GM18511 (cell line): Measurements from ENCODE around the gene AFF1.

Source experiments
- ATAC-seq: cut with Tn5 transposase; IDR thresholded peaks from one replicate; pipeline ENCODE4 v1.9.1; 2021; ENCODE audit warnings: mild to moderate bottlenecking, moderate library complexity; ENCODE audit not compliant: unreplicated experiment

The AFF1 gene

DNA sequence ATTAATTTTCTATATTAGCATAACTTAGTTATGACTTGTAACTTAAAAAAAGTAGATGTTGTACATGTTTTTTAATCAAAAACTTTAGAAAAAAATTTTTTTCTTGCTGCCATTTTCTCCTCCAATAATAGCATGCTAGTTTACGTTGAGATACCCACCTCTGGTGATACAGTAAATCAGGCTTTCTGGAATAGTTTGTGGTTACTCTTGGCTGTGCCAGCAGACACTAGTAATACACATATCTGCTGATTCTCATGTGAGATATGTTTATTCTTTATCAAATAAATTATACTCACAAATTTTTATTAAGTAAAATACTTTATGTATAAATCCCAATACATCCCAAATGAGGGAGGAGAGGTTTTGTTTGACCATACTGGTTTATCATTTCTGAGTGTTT is 168.3 kb downstream of the AFF1 start:
- ATAC-seq: no peak

DNA sequence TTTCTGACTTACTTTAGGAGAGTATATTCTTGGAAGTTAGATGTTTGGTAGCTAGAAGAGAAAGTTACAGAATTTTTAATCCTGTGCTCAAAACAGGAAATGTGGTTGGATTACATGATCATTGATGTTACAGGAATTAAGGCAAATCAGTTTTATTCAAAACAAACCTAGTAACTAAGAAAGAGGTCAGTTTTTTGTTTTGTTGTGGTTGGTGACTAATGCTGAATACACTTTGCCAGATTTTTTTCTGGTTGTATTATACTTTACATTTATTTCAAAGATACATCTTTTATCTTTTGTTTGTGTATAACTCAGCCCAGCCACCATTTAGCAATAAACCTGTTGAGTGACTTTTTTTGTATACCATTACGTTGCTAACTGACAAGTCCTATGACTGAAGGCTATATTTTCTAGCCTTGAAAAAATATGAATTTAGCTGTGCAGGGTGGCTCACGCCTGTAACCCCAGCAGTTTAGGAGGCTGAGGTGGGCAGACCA is 168.9 kb downstream of the AFF1 start:
- ATAC-seq: no peak

DNA sequence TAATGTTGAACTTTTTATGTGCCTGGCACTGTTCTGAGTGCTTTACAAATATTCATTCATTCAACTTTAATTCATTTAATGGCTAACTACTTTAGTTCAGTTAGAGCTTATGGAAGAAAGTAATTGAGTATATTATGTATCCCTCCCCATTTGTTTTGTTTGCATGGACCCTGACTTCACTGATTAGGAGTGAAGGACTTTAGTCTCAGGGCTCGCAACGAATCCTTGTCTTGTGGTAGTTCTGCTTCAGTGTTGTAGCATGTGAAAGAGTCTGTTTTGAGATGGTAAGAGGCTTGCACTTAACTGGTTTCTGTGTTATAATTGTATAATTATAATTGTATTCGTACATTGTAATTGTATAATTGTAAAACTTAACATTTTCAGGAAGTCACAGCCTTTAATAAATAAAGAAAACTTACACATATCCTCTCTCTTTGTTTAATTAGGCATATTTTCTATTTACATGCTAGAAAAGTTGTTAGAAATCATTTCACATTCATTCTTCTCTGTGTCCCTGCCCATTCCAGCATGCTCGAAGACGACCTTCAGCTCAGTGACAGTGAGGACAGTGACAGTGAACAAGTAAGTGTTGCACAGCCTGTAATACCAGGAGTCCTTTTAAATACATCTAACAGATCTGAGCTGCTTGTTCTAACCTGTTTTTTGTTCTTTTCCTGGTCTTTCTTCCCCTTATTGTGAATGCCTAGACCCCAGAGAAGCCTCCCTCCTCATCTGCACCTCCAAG is 170.5 kb downstream of the AFF1 start:
- no peak for ATAC-seq

DNA sequence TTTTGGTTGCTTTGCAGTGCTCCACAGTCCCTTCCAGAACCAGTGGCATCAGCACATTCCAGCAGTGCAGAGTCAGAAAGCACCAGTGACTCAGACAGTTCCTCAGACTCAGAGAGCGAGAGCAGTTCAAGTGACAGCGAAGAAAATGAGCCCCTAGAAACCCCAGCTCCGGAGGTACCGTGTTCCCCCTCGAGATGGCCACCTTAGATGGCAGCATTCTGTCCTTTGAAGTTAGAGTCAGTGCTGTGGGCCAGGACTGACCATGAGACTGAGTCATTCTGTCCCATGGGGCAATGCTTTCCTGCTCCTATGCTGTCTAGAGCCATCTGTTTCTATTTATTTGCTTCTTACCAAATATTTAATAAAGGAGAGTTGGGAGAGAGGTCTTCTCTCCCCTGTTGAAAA is 173.3 kb downstream of the AFF1 start:
- no peak for ATAC-seq

DNA sequence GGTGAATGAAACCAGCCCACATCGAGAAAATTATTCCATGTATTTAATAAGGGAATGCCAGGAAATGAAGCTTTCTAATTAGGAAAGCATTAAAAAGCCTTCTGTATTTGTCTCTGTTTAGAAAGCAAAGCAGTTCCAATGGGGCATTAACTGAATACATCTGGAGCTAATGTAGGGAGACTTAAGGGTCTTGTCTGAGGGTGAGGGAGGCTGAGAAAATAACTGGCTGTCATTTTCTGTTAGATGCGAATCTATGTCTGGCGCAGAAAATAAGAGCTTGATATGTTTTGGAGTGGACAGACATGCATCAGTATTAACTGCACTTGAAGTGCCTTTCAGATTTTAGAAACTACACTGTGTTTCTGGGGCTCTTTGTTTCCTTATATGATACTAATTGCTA is 174.3 kb downstream of the AFF1 start:
- no peak for ATAC-seq

DNA sequence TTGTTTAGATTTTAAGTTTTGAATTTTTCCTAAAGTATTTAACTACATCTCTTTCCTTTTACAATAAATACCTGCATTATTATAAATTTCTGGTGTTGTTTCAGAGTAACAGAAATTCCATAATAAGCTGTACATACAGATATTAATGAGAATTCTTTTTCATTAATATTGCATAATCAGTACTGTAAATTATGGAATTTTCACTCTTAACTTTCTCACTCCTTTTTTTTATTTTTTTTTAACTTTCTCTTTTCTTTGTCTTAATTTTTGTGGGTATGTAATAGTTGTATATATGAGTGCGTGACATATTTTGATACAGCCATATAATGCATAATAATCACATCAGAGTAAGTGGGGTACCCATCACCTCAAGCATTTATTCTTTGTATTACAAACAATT is 175.1 kb downstream of the AFF1 start:
- no peak for ATAC-seq

DNA sequence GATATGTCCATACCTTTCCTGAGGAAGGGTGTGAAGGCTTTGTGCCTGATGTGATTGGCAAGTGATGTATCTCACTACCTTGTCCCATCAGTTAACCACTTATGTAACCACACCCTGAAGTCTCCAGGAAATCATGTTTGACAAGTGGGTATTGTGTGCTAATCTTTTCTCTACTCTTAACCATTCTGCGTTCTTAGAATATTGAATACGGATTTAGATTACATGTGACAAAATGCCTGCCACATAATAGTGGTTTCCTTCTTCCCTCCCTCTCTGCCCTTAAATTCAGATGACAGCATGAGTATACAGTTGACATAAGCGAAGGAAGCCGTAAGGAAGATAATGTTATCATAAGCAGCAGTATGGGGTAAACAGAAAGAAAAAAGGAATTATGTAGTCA is 177.3 kb downstream of the AFF1 start:
- no peak for ATAC-seq

DNA sequence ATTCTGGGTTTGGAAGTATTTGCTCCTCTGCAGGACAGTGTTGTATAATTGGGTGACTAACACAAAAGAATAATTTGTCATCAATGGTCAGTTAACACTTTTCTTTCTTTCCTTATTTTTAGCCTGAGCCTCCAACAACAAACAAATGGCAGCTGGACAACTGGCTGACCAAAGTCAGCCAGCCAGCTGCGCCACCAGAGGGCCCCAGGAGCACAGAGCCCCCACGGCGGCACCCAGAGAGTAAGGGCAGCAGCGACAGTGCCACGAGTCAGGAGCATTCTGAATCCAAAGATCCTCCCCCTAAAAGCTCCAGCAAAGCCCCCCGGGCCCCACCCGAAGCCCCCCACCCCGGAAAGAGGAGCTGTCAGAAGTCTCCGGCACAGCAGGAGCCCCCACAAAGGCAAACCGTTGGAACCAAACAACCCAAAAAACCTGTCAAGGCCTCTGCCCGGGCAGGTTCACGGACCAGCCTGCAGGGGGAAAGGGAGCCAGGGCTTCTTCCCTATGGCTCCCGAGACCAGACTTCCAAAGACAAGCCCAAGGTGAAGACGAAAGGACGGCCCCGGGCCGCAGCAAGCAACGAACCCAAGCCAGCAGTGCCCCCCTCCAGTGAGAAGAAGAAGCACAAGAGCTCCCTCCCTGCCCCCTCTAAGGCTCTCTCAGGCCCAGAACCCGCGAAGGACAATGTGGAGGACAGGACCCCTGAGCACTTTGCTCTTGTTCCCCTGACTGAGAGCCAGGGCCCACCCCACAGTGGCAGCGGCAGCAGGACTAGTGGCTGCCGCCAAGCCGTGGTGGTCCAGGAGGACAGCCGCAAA is 179.6 kb downstream of the AFF1 start:
- no peak for ATAC-seq

DNA sequence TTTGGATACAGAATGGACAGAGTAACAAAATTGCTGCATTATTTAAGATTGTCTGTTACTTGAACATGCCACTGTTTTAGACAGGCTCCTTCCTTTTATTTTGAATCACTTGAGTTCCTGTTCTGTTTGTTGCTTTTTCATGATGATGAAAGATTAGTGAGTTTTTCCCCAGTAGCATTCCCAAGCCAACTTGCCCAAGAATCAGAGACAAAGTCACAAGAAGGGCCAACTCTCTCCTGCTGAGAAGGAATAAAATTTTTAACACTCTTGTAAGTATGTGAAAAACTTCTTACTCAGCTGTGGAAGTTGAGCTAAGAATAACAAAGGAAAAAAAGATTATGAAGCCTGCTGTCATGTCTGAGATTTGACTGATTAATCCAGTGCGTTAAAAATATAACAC is 181.4 kb downstream of the AFF1 start:
- ATAC-seq: no peak

DNA sequence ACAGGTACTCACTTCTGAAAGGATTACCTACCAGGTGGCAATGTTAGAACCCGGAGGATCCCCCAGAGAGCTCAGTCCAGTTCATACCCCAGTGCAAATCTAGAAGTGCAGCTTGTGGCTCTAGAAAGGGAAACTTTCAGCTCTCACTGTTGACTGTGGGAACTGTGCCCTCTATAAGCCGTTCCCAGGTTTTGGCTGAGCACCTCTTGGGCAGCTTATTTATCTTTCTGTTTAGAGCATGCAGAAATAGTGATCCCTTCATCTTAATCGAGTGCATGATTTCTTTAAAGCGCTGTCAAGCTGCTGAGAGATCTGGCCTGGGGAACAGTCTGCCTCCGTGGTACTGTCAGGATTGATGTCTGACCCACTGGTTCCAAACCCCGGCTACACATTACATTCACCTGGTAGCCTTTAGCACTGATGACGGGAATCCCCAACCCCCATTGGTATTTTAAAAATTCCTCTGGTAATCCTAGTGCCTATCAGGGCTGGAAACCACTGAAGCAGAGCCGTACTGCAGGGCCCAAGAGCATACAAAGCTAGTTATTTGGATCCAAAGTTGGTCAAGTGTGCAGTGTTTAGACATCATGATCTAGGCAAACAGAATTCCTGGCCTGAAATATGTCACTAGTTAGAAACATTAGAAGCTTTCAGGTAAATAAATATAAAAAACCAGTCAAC is 182.4 kb downstream of the AFF1 start:
- no peak for ATAC-seq

DNA sequence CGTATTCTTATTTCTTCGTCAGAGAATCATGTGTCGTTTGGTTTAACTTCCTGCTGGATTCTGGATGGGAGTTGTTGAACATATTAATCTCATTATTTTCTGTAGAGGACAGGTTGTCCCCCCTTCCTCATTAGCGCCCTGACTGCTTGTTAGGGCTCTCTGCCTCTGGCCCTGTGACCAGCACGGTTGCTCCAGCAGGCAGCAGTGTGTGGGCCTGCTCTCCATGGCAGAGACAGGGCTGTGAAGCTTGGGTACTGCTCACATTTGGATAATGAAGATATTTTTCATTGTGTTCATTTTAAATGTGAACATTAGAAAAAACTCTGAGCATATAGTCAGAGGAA is 182.9 kb downstream of the AFF1 start:
- no peak for ATAC-seq

DNA sequence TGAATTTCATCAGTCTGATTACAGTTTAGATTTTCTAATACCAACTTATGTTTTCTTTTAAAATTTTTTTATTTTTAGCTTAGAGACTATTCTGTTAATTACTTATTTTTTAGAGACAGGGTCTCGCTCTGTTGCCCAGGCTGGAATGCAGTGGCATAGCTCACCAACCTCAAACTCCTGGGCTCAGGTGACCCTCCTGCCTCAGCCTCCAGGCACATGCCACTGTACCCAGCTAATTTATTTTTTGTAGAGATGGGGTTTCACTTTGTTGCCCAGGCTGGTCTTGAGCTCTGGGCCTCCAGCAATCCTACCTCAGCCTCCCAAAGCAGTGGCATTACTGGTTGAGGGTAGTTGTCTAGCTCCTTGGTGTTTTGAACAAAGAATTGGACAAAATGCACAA is 183.6 kb downstream of the AFF1 start:
- no peak for ATAC-seq

DNA sequence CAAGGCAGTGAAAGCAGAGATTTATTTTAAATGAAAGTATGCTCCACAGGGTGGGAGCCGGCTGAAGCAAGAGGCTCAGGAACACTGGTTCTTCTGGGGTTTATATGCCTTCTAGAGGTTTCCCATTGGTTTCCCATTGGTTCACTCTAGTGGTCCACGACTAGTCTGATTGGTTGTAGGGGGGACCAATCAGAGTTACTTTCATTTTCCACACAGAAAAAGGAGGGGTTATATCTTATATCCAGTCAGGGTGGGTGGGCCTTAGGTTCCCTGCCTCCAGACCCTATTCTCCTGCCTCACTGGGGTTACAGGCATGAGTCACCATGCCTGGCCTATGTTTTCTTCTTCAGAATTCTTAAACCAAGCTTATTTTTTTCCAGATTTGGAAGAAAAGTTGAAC is 184.0 kb downstream of the AFF1 start:
- no peak for ATAC-seq

DNA sequence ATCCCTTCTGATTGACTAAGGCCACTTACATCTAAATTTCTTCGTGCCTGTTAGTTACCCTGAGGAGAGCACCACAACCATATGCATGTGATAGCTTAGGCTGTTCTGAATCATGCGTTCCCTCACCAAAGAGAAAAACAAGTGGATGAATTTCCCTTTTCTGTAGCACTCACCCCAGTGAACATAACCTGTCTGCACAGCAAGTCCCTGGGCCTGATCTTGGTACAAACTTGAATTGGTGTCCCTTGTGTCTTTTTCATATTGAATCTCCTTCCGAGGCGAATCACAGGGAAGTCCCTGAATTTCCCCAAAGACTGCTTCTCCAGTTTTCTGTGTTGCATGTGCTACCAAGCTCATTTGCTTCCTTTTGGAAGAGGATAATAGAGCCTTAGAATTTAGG is 185.2 kb downstream of the AFF1 start:
- no peak for ATAC-seq

DNA sequence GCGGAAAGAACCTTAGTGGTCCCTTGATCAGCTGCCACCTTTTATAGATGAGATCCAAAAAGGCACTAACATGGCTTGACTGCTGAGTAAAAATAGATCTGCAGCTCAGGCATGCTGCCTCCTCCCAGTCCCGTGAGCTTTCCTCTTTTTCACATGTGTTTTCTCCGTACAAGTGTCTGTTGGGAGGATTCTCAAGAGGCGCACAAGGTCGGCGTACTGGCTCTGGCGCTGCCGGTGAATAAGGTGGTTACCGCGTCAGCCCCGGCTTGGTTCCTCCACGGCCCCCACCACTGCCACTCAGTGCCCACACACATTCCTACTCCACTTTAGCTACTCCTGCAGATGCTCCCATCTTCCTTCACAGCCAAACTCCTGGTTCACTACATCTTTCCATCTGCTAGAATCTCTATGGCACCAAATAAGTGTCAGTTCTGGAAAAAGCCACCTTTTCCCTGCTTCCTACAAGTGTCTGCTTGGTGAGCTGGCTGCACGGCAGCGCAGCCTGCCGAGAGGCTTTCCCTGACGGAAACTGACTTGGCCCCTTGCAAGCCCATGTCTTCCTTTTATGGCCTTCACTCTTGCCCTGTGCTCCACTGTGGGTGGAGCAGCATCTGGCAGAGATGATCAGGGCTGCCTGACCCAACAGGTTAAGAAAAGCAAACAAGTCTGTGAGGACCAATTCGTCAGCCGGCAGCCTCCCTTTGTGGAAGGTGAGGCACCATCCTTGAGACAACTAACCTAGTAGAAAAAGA is 185.8 kb downstream of the AFF1 start:
- ATAC-seq: no peak

DNA sequence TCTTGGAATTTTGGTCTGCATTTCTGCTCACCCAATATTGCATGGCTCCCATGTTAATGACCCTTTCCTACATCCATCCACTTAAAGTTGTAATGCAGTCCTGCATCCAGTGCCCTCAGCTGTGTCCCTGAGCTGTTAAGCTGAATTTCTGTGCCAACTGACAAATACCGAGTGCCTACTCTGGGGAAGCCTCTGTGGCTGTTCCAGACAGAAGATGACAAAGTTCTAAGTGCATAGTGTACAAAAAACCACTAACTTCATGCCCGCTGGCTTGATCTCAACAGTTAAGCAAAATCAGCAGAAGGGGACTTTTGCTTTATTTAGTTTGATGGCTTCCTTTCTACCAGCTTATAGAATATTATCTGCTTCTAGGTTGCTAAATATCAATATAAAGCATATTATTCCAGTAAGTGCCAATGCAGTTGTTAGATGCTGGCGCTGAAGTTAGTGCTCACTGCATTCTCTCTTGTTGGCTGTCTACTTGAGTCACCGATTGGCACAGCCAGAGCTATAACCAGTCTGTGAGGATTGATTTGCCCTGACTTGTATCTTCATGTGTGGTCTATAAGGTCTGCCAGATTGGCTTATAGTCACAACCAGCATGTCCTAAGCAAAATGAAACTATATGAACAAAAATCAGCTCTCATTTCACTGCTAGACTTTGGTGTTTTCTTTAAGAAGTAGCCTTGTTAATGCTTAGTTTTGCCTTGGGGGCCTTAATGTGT is 186.7 kb downstream of the AFF1 start:
- no peak for ATAC-seq

DNA sequence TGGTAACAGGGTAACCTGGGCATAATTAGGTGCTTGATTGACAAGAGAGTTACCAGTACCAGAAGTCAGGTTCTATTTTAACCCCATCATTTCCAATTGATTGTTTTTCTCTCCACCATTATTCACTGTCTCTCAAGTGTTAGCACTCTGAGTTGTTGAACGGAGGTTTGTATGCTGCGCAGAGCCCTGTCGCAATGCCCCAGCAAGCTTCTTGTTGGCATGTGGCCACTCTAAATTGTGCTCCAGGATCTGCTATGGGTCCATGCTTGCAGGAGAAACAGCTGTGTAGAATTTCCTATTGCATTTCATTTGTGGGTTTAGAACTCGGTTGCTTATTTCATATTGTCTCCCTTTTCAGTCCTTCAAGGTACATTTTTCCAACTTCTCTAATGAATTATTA is 187.4 kb downstream of the AFF1 start:
- no peak for ATAC-seq

DNA sequence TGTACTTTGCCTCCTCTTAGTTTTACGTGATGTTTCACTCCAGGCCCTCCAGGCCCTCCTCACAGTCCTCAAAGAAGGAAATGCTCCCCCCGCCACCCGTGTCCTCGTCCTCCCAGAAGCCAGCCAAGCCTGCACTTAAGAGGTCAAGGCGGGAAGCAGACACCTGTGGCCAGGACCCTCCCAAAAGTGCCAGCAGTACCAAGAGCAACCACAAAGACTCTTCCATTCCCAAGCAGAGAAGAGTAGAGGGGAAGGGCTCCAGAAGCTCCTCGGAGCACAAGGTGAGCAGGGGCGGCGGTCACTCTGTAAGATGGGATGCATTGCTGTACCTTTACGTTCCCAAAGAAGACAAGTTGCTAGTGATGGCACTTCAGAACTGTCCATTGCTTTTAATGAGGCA is 191.2 kb downstream of the AFF1 start:
- ATAC-seq: no peak

DNA sequence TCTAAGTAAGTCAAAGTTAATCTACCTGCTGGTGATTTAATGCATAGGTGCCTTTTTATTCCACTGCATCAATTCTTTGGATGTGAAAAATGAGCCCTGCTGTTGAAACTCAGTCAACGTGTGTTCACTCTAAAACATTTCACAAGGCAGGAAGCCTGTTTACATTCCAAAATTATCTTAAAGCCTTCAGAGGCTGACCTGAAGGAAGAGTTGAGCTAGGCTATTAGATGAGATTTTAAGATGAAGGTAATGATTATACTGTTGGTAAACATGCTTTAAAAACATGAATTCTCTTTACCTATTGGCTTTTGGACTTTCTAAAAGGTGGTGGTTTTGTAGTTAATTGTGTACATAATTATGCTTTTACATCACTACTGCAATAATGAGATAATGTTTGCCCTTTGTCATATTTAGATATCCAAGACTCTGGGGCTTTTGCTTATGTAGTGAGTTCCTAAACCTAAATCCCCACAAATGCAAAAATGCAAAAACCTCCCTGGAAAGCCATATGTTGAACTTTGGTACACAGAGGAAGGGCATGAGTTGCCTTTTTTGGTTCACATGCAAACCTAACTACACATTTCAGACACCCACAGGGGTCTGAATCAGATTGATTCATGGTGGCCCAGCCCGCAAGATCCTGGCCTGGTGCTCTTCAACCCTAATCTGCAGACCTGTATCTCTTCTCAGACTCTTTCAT is 193.3 kb downstream of the AFF1 start:
- ATAC-seq: no peak

DNA sequence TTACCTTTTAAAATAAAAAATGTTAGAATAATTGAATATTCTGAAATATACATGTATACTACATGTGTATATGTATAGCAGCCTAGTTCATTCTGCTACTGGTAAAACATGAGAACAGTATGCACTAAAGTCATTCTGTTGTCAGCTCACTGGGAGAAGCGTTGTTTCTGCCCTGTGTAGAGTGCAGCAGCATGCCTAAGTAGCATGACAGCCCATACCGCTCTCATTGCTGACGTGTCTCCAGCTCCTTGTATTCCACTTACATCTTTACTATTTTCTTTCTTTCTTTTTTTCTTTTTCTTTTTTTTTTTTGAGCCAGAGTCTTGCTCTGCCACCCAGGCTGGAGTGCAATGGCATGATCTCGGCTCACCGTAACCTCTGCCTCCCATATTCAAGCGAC is 194.9 kb downstream of the AFF1 start:
- no peak for ATAC-seq
